Stimulated activated naive CD8-positive, alpha-beta T cell treated with anti-CD3 and anti-CD28 coated beads, Interleukin-15, Interleukin-2, amounts not matched to agents 100 ng/mL and 50 ng/mL, for 24 hours (primary cell): ENCODE data around the gene NQO2.
"Not testable (repeated sequence)": the region's sequence is repeated elsewhere in the genome, so short reads cannot be mapped to it uniquely, and the experiment has no call there.

Experiments
- H3K27ac Mint-ChIP-seq: one replicate; pipeline ENCODE4 v1.8.0; 2021; ENCODE audit warnings: mild to moderate bottlenecking, mixed read lengths
- H3K27me3 Mint-ChIP-seq: one replicate; pipeline ENCODE4 v1.8.0; 2021; ENCODE audit warnings: mixed read lengths
- H3K36me3 Mint-ChIP-seq: one replicate; pipeline ENCODE4 v1.8.0; 2021; ENCODE audit warnings: low read depth, mixed read lengths
- H3K4me1 Mint-ChIP-seq: one replicate; pipeline ENCODE4 v1.8.0; 2021; ENCODE audit warnings: low read depth, mixed read lengths
- H3K4me3 Mint-ChIP-seq: one replicate; pipeline ENCODE4 v1.8.0; 2021; ENCODE audit warnings: mild to moderate bottlenecking, mixed read lengths
- H3K9me3 Mint-ChIP-seq: one replicate; pipeline ENCODE4 v1.8.0; 2021; ENCODE audit warnings: mixed read lengths

NQO2 gene

DNA sequence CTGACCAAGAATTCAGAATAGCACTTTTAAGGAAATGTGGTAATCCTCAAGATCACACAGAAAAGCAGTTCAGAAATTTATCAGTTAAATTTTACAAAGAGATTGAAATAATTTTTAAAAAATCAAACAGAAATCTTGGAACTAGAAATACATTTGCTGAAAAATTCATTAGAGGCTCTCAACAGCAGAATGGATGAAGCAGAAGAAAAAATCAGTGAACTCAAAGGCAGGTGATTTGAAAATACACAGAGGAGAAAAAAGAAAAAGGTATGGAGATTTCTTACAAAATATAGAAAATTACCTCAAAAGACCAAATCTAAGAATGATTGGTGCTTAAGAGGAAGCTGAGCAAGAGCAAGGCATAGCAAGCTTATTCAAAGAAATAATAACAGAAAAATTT lies 11.5 kb downstream of the NQO2 start:
- Mint-ChIP-seq H3K36me3 (peaks cover 78% of the 10 kb centered on the region), H3K9me3 (peaks cover 29% of the 10 kb centered on the region), H3K27me3 (no peaks in the 10 kb centered on the region), H3K27ac (no peak overlapping the region), H3K4me3 (no peak overlapping the region), H3K4me1 (no peaks in the 10 kb centered on the region)

GRCh38 chr6:3011592-3011991 lies 11.9 kb downstream of the NQO2 start:
- H3K4me3 Mint-ChIP-seq = no peak overlapping the region
- H3K36me3 Mint-ChIP-seq = peaks cover 75% of the 10 kb centered on the region
- no peak overlapping the region for H3K27ac Mint-ChIP-seq
- H3K4me1 Mint-ChIP-seq = no peaks in the 10 kb centered on the region
- H3K27me3 Mint-ChIP-seq = no peaks in the 10 kb centered on the region
- H3K9me3 Mint-ChIP-seq = peaks cover 29% of the 10 kb centered on the region

DNA sequence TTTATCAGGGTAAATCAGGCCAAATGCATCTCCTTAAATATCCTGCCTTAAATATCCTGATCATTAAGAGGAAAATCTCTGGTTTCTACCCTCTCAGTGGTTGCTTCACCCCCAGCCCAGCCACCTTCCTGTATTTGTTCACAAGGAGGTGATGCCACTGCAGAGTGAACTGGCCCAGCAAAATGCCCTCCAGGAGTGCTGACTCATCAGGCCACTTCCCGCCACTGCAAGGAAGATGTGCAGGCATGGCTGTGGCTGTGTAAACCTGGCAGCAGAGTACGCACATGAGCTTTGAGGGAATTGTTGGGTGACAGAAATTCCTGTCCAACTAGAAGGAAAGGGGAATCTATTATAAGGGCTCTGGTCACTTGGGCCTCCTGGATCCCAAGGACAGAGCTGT lies 13.8 kb downstream of the NQO2 start:
- Mint-ChIP-seq H3K27ac (no peak overlapping the region), H3K4me1 (no peaks in the 10 kb centered on the region), H3K27me3 (no peaks in the 10 kb centered on the region), H3K9me3 (peaks cover 29% of the 10 kb centered on the region), H3K4me3 (no peak overlapping the region), H3K36me3 (peaks cover 65% of the 10 kb centered on the region)

DNA sequence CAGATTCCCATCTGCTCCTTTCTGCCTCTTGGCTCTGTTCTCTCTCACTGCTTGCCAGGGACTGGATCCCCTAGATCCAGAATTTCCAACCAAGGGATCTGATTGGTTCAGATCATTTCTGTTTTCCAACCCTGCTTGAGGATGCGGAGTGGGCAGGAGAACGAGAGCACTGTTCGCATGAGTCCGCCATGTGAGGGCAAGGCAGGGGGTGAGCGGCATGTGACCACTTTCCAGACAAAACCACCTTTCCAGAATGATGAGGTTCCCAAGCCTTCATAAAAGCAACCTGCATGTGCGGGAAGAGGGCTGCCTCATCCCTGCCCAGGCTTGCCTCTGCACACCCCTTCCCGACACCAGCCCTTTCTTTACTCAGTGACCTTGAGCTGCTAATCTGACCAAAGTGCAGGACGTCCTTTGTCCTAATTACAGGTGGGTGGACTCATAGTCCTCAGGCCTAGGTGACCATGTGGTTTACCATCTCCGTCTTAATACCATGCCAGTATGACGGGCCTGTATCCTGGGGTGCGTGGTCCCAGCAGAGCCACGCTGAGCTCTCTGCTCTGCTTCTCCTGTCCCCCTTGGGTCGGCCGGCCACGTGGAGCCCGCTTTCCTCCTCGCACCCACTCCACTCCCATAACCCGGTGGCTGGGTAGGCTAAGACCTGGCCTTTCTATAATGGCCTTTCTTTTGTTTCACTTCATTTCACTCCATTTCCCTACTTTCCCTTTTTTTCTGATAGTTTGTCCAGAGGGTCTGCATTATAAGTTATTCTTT lies 14.4 kb downstream of the NQO2 start:
- no peaks in the 10 kb centered on the region for H3K4me1 Mint-ChIP-seq
- peaks cover 29% of the 10 kb centered on the region for H3K9me3 Mint-ChIP-seq
- H3K27ac Mint-ChIP-seq = no peak overlapping the region
- H3K36me3 Mint-ChIP-seq = peaks cover 59% of the 10 kb centered on the region
- no peaks in the 10 kb centered on the region for H3K27me3 Mint-ChIP-seq
- no peak overlapping the region for H3K4me3 Mint-ChIP-seq

- peaks cover 59% of the 10 kb centered on the region for H3K36me3 Mint-ChIP-seq
- no peak overlapping the region for H3K4me3 Mint-ChIP-seq
- H3K9me3 Mint-ChIP-seq = peaks cover 29% of the 10 kb centered on the region
- no peak overlapping the region for H3K27ac Mint-ChIP-seq
- no peaks in the 10 kb centered on the region for H3K27me3 Mint-ChIP-seq
- no peaks in the 10 kb centered on the region for H3K4me1 Mint-ChIP-seq
These were observed 15.0 kb downstream of the NQO2 start for GRCh38 chr6:3014675-3015066.

DNA sequence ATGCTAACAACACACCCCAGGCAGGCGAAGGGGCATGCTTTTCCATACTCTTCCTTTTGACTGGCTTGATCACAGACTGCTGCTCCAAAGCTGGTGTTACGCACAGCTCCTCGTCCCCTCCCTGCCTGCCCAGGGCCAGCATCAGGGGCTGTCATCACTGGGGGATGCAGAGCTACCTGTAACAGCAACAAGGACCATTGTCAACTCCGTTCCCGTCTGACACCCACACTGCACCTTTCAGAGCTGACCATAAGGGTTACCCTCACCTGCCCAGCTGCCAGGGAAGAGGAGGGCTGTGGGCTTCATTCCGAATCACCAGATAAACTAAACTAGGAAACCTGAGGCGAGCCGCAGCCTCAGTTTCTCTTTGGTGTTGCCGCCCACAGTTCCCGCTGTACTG lies 15.4 kb downstream of the NQO2 start:
- no peaks in the 10 kb centered on the region for H3K27me3 Mint-ChIP-seq
- H3K36me3 Mint-ChIP-seq = peaks cover 59% of the 10 kb centered on the region
- no peak overlapping the region for H3K27ac Mint-ChIP-seq
- H3K4me3 Mint-ChIP-seq = no peak overlapping the region
- H3K4me1 Mint-ChIP-seq = no peaks in the 10 kb centered on the region
- peaks cover 26% of the 10 kb centered on the region for H3K9me3 Mint-ChIP-seq

DNA sequence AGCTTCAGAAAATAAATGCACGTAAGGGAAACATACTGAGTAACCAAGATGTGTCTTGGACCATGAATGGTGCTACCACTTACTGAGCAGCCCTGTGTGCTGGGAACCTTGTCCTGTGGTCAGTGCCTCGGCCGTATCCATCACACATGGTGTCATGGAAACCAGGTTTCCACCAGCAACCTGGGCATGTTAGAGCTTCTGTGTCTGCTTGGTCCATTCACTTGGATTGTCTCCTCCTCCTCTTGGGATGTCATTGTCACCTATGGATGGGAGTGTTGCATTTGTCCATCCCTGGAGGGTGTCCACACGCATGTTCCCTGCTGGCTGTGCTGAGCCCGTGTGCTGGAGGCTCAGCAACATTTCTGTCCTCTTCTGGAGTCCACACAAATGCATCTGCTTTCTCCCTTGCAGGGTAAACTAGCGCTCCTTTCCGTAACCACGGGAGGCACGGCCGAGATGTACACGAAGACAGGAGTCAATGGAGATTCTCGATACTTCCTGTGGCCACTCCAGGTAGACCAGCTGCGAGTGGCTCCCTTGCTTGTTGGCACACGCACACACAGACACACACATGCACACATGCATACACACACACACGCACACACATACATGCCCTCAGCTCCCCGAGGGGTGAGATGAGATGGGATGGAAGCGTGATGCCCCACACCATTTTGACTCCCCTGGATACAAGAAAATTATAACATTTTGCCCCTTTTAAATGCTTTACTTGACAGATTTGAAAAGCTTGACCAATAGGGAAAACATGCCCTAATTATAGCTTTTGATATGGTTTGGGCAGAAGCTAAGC lies 17.0 kb downstream of the NQO2 start:
- no peak overlapping the region for H3K27ac Mint-ChIP-seq
- H3K9me3 Mint-ChIP-seq = peaks cover 12% of the 10 kb centered on the region
- H3K27me3 Mint-ChIP-seq = no peaks in the 10 kb centered on the region
- peaks cover 49% of the 10 kb centered on the region for H3K36me3 Mint-ChIP-seq
- no peak overlapping the region for H3K4me3 Mint-ChIP-seq
- H3K4me1 Mint-ChIP-seq = peaks cover 2% of the 10 kb centered on the region

- no peak overlapping the region for H3K4me3 Mint-ChIP-seq
- no peak overlapping the region for H3K27ac Mint-ChIP-seq
- no peaks in the 10 kb centered on the region for H3K27me3 Mint-ChIP-seq
- peaks cover 2% of the 10 kb centered on the region for H3K4me1 Mint-ChIP-seq
- peaks cover 5% of the 10 kb centered on the region for H3K9me3 Mint-ChIP-seq
- peaks cover 43% of the 10 kb centered on the region for H3K36me3 Mint-ChIP-seq
These were observed 17.6 kb downstream of the NQO2 start for GRCh38 chr6:3017304-3017703.

DNA sequence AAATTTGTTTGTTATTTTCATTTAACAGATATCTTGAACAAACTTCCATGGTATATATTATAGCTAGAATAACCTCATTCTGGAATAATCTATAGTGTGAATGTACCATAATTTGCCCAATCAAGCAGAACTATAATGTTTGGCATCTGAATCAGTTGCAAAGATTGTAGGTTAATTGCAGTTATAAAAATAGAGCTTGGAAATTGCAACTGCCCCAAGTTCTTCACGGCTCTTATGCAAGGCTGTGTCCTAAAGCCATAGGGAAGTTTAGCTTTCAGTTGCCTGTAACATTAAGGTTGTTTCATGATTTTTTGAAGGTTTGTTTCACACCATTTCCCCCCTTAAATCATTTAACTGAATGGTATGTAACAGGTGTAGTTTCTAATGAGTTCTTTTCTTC lies 19.4 kb downstream of the NQO2 start:
- Mint-ChIP-seq H3K9me3 (no peaks in the 10 kb centered on the region), H3K4me1 (peaks cover 18% of the 10 kb centered on the region), H3K27ac (no peak overlapping the region), H3K27me3 (no peaks in the 10 kb centered on the region), H3K4me3 (no peak overlapping the region), H3K36me3 (peaks cover 40% of the 10 kb centered on the region)

- Mint-ChIP-seq H3K9me3 (no peaks in the 10 kb centered on the region), H3K4me1 (peaks cover 25% of the 10 kb centered on the region), H3K36me3 (peaks cover 34% of the 10 kb centered on the region), H3K27me3 (no peaks in the 10 kb centered on the region), H3K4me3 (no peak overlapping the region), H3K27ac (no peak overlapping the region)
These were observed 20.1 kb downstream of the NQO2 start for GRCh38 chr6:3019749-3020320.

GRCh38 chr6:3020976-3021598 lies 21.4 kb downstream of the NQO2 start:
- Mint-ChIP-seq H3K4me1 (peaks cover 38% of the 10 kb centered on the region), H3K36me3 (peaks cover 34% of the 10 kb centered on the region)
- not testable (repeated sequence) for H3K27ac Mint-ChIP-seq, H3K27me3 Mint-ChIP-seq, H3K9me3 Mint-ChIP-seq, H3K4me3 Mint-ChIP-seq

GRCh38 chr6:3022765-3023662 lies 23.3 kb downstream of the NQO2 start:
- H3K36me3 Mint-ChIP-seq = peaks cover 27% of the 10 kb centered on the region
- peak overlapping the region; percentile 98 for H3K27ac Mint-ChIP-seq
- H3K27me3 Mint-ChIP-seq = no peaks in the 10 kb centered on the region
- peak overlapping the region; percentile 90 for H3K4me3 Mint-ChIP-seq
- no peaks in the 10 kb centered on the region for H3K9me3 Mint-ChIP-seq
- H3K4me1 Mint-ChIP-seq = peaks cover 52% of the 10 kb centered on the region

- Mint-ChIP-seq H3K4me3 (peak overlapping the region; percentile 90), H3K36me3 (peaks cover 27% of the 10 kb centered on the region), H3K4me1 (peaks cover 57% of the 10 kb centered on the region), H3K27ac (peak overlapping the region; percentile 98), H3K27me3 (no peaks in the 10 kb centered on the region), H3K9me3 (no peaks in the 10 kb centered on the region)
These were observed 24.2 kb downstream of the NQO2 start for GRCh38 chr6:3023663-3024483.
